Suppressor macrophage treated with lipopolysaccharide for 1 hour (primary cell): Measurements from ENCODE around the gene MEGF11.

ENCODE experiments used
- DNase-seq, 3 donors: peaks; one replicate each; pipeline ENCODE4 v3.0.0-alpha.2; 2020 to 2022

MEGF11 gene

DNA sequence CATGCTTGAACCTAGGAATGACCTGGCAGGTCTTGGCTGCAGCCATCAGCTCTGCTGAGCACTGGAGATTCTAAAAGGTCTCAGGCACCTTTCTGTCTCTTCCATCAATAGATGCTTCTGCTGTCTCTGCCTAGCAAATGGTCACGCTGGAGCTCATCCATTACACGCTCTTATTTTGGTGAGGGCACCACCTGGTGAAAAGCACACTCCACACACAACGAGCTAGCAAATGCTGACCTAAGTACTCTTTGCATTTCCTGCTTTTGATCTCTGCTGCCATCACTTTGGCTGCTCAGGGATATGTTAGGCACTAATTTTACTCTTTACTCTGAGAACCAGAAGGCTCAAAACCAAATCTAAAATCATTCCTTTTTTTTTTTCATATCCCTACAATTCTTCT is 293.0 kb downstream of the MEGF11 start:
- no peak for DNase-seq

DNA sequence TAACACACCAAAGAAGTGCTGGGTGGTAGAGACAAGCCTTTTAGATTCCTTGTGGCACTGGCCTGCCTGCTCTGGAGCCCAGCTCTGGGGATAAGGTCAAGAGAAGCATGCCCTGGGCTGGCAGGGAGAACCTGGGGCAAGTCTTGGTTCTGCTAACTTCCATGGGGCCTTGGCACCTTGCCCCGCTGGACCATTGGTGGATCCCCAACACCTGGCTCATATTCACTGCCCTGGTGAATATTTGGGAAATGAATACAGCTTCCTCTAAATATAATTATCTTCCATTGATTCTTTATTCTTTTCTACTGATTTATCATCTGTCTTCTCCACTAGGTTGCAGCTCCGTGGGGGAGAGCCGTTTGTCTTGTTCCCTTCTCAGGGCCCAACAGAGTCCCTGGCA is 294.7 kb downstream of the MEGF11 start:
- DNase-seq = no peak

DNA sequence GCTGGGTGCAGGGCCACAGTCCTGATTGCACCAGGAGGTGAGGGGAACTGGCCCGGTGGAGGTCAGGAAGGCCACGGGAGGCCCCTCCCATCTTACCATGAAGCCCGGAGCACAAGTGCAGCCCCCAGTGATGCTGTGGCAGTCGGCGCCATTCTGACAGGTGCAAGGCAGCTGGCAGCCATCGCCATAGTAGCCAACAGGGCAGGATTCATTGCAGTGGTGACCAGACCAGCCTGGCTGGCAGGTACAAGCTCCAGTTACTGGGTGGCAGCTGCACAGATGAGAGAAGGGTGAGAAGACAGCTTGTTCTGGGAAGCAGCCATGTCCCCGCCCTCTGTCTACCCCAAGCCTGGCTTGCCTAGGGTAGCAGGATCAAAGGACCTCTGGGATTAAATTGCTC is 296.1 kb downstream of the MEGF11 start:
- DNase-seq = no peak

DNA sequence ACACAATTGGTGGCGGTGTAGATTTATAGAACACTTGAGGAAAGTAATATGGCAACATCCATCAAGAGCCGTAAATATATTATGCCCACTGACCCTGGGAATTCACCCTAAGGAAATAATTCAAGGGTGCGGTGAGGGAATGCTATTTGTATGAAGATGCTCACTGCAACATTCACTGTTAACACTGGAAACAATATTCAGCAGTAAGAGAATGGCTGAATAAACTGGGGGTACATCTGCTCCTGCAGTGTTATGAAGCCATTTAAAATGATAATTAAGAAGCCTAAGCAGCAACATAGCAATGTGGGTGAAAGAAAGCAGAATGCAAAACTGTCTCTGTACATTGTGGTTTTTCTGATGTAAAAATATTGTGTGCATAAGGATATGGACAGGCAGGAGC is 296.7 kb downstream of the MEGF11 start:
- no peak for DNase-seq

DNA sequence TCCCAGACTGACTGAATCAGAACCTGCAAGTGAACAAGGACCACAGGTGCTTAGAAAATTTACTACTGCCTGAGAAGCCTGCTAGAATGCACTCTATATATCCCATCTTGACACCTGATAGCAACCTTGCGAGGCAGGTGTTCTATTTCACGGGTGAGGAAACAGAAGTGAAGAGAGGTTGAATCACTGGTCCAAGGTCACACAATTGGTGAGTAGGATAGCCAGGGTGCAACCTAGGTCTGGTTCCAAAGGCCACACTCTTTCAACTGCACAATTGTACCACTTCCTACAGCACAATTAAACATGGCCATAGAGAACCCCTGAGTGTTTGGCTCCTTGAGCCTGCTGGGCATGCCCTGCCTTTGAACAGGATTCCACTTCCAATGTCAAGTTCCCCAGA is 297.2 kb downstream of the MEGF11 start:
- DNase-seq = no peak

DNA sequence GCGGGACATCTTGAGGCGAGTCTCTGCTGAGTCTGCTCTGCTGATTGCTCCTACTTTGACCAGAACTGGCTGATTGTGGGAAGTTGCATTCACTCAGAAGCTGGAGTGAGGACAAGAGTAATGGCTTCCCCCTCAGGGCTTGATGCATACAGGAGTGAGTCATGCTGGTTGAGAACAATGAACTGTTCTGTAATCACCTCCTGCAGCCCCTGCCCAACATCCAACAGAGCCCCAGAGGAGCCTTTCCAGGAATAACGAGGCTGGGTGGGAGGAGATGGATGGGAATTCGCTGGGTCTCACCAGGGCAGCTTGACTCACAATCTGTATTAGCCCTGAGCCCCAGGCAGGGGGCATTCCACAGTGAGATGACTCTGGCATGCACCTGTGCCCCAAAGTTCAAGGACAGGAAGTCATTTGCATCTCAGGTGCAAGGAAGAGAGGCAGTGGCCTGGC is 299.2 kb downstream of the MEGF11 start:
- DNase-seq = peak in 2 of 3 donors; percentile 17 to 42

DNA sequence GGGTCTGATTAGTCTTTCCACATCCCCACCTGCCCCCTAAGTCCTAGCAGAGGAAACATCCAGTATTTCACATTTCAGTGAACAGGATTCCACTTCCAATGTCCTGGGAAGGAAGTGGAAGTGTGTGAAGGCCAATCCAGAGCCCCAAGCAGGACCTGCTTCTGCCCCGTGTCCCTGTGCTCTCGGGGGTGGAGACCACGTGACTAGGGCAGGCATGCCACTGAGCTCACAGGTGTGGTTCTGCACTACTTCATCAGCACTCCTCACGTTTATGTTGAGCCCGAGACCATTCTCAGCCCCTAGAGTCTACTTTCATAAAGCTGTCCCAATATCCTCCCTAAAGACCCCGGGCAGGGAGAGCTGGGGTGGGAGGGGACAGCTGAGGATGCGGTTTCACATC is 299.9 kb downstream of the MEGF11 start:
- no peak for DNase-seq

DNA sequence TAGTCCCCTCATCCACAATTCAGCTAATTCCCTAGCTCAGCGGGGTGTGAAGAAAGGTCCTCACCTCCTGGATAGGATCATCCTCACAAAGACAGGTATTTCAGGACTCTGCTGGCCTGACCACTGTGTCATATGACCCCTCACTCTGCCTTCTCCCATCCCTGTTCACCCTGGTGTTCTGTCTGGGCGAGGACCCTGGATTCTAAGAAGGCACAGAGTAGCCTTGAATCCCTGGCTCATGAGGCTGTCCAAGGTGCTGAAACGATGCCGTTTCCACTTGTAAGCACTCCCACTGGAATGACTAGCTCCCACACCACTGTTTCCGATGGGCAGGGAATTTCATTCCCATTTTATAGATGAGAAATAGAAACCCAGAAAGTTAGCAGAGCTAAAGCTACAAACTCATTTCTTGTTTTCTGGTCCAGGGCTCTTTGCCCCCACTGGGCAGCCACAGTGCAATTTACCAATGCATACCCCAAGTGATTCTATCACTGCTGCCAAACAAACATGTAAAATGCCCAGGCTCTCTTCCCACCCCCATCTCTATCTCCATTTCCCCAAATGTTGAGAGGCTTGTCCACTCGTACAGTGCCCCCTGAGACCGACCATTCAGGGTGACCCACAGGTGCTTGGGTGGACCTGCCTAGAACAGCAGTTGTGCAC is 301.0 kb downstream of the MEGF11 start:
- peak in 2 of 3 donors; percentile 18 to 41 for DNase-seq

DNA sequence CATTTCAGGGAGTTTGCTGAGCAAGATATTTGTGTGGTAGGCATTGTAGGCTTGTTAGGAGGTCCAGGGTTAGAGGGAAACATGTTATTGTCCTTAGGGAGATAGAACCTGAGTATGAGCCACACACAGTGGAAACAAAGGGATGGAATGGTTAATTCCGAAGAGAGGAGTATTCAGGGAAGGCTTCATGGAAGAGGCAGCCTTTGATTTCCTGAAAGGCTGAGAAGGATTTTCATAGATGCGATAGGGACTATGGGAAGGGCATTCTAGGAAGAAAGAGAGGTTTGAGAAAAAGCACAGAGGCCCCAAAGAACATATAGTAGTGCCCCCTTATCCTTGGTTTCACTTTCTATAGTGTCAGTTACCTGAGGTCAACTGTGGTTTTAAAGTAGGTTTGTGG is 302.5 kb downstream of the MEGF11 start:
- DNase-seq = no peak

DNA sequence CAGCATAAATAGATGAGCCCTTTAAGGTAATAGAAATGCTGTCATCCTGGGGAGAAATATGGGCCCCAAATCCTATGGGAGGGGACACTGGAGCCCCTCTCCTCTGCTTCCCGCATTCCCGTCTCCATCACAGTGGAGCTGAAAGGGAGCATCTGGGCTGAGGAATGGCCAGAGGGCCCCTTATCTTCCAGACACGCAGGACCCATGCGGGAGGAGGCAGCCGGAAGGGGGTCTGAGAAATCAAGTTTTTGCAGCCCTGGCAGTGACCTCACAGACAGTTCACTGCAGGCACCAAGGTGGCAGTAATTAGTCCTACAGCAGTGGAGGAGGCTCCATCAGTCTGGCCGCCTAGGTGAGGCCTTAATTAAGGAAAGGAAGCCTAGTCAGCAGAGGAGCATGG is 304.1 kb downstream of the MEGF11 start:
- DNase-seq = no peak

DNA sequence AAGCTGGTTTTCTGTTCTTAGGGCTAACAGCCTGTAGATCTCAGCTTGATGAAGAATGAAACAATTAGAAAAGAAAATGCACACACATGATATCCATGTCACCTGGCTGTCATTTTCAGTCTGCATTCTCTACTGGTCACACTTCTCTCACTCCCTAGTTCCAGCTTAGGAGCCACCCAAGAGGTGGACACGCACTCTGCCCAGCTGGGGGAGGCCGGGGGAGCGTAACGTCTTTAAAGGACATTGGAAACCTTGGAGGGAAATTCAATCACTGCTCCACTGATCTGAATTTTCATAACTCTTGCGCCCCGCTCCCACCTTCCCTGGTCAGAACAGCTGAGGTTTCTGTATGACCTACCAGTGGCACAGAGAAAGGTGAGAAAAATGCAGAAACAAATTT is 304.5 kb downstream of the MEGF11 start:
- DNase-seq = no peak

DNA sequence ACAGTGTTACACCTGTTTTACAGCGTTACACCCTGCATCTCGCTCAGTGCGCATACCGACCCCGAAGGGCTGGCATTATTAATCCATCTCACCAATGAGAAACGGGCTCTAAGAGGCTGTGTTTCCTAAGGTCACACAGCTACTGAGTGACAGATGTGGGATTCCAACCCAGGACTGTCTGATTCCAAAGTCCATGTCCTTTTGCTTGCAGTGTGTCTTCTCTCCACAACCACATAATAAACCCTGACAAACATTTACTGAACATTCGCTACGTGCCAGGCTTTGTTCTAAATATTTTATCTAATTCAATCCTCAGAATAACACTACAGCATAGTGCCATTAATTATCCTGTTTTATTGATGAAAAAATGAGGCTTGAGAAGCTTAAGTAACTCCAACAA is 305.2 kb downstream of the MEGF11 start:
- DNase-seq = no peak

DNA sequence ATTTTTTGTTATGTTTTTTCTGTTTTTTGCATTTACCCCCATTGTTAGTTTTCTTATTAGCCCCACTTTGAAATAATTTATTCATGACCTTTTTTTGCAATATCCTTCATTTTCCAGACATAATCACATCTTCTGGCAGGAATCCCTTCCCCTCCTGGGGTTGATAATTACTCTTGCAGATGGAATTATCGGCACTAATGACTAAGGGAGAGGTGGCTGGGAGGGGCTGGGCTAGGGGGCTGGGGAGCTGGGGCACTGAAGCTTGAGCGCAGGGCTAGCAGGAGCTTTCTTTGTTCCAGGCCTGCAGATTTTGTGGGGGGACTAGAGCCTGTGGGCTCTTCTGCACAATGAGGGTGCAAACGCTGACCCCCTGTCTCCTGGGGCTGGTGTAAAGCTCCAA is 306.5 kb downstream of the MEGF11 start:
- no peak for DNase-seq

DNA sequence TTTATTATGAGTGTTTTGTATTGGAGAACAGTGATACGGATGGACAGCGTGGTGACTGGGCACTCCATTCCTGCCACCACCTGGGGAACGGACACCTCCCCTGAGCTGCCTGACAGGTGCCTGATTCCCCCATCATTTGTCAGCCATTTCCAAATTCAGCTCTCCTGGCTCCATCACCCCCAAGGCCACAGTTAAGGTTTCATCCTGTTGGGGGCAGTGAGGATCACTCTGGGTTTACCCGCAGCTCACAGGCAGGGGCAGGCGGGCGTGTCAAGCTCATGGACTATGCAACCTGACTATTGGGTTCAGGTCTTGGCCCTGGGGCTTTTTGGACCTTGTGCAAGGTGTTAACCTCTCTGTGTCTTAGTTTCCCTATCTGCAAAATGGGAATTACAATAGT is 307.9 kb downstream of the MEGF11 start:
- DNase-seq = no peak

DNA sequence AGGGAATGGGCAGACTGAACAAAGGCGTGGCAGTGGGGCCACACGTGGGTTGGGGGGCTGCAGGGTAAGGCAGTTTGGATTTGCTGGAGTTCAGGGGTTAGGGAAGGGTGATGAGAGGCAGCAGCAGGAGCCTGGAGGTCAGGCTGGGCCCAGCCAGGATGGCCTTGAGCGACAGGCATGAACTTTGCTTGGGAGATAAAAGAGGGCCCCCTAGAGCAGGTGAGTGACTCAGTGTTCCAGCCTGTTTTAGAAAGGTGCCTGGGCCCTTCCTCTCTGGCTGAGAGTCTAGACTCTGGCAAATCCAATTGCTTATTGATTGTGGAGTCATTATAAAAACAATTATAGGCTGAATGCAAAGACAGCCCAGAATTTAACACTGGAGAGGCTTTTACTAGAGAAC is 309.1 kb downstream of the MEGF11 start:
- no peak for DNase-seq

DNA sequence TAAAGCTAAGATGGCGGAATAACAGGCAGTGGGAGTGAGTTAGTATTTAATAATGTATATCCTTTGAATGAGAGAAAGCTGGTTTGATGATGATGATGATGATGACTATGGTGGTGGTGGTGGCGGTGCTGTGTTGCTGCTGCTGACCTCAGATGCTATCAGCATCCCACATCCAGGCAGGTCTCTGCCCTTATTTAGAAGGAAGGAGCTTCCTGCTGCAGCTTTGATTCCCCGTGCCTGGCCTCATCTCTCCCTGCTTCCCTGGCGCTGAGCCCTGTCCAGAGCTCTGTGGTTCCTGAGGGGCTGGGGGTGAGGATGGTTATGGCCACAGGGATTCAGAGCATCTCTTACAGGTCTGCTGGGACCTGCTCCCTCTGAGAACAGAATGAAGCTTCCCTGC is 311.1 kb downstream of the MEGF11 start:
- DNase-seq = no peak

DNA sequence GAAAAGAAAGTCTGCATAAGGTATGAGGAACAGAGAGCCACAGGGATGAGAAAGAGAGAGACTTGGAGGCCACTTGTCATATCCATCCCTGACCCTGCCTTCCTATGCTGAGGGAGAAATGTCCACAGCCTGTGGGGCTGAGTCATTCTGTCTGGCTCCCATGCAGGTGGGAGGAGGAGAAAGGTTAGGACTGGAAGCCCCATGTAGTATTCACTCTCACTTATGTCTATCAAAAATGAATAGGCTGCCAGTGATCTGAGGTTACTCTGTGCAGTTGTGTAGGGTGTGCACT is 313.0 kb downstream of the MEGF11 start:
- no peak for DNase-seq

DNA sequence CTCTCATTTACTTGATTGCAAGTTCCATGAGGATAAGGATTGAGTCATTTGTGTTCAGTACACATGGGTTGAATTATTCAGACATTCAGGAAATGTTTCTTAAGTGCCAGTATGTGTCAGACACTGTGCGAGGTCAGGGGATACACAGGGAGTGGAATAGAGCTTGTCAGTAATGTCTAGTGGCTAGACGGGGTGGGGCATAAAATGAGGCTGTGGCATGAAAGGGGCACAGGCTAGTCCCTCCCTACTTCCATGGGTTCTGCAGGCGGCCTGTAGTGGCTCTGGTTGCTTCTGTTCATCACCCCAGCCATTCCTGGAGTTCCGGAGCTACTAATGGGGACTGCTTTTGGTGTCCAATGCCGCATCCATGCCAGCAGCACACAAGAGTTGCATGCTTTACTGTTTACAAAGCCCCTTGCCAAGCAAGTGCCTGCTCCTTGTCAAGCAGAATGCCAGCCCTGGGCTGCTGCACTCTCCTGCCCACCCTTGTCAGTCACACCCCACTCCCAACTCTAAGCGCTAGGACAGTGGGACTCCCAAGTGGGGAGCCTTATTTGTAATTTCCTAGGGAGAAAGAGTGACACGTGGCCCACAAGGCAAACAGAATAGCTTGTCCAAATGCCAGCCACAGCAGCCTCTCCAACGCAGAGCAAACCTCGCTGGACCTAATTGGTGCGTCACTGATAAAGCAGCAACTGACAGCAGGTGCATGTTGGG is 313.5 kb downstream of the MEGF11 start:
- peak; percentile 12 to 27 (median 13) for DNase-seq

DNA sequence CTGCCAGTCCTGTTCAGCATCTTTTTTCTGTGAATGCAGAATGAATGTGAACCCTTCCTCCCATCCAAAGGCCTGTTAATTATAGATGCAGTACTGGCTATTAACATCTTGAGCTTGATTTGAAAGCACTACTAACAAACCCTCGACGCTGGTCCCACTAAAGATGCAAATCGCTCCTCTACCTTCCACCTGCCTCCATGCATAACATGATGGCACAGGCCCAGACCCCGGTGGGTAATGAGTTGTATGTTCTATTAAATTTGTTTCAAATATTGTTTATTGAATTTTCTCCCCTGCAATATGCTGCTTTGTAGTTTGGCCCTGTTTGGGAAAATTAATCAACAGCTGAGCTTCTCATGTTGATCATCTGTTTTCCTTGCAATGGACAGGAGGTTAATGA is 314.9 kb downstream of the MEGF11 start:
- DNase-seq = no peak

DNA sequence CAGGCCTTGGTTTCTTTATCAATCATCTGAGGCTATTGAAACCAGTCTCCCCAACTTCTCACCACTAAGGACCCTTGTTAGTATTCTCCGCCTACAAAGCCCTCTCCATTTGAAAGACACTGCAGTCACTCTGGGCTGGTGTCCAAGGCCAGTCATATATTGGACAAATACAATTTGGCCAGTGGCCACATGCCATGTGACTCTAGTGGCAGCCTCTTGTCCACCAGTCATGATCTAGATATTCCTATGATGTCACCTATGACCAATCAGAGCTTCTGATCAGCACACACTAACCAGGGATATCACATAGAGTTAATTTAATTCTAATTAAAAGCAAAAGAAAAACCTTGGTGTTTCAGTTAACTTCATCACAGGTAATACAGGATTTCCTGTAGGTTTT is 316.1 kb downstream of the MEGF11 start:
- peak; percentile 7 to 37 (median 22) for DNase-seq

DNA sequence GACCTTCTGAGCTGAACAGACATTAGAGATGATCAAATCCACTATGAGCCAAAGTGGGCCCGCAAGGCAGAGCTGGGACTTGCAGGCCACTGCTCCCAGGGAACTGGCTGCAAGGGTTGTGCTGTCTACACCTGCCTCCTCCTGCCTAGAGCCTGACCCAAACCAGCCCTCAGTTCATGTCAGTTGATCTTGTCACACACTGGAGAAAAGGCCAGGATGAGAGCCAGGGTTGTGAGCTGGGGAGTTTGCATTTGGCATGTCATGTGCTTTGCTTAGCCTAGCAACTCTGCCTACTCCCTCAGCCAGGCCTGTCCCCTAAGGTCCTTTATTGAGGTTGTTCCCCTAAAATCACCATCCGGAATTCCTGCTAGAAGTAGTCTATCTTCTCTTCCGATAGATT is 316.5 kb downstream of the MEGF11 start:
- DNase-seq = no peak

DNA sequence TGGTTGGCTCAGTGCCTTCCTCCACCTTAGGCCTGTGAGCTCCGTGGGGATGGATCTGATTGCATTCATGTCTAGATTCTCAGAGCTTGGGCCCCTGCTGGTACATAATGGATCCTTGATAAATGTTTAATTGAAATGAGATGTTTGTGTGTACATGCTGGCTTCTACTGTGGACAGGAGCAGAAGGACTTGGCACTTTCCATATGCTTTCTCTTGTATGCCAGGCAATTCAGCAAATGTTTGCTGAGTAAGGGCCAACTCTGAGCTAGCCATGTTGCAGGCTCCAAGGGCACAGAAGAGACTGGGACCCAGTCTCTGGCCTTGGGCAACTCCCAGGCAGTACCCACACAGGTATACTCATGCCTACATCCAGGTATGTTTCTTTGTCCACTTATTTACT is 317.3 kb downstream of the MEGF11 start:
- DNase-seq = no peak

DNA sequence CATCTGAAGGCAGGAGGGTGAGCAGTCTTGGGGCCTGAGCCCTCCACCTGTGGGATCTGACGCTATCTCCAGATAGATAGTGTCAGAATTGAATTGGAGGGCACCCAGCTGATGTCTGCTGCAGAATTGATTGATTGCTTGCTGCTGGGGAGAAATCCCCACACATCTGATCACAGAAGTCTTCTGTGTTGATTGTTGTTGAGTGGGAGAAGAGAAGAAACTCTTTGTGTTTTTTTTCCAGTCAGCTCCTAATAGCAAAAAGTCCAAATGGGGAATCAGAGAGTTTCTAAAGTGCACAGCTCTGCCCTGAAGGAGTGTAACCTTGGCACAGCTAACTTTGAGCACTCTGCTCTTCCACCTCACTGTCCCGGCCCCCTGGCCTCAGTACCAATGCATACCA is 318.2 kb downstream of the MEGF11 start:
- no peak for DNase-seq

DNA sequence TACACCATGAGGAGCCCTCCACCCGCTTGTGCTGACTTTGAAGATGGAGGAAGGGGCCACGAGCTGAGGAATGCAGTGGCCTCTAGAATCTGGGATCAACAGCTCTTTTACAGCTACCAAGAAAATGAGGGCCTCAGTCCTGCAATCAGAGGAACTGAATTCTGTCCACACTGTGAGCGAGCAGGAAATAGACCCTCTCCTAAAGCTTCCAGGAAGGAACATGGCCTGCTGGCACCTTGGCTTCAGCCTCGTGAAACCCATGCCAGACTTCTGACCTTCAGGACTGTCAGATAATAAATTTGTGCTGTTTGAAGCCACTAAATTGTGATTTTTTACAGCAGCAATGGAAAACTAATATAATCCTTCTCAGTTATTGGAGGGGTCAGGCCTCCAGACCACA is 322.3 kb downstream of the MEGF11 start:
- no peak for DNase-seq

DNA sequence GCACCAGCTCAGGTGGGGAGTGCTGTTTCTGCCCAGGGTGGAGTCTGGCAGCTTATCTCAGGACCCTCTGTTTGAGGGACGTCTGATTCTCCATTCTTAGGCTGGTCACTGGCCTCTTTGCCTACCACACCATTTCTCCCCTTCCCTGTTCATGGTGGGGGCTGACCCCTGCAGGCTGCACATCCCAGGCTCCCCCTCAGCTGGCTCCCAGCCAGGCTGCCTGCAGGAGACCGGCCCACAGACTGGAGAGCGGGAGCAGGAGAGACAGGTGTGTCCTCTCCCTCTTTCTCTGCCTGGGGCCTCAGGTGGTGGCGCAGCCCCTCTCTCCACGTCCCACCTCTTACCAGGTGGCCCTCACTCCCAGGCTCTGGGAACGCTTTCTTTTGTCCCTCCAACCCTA is 323.4 kb downstream of the MEGF11 start:
- DNase-seq = no peak
